Fibroblast of the aortic adventitia (primary cell): ENCODE data around the gene OR9Q1. TPM values are rescaled to one million over a fixed set of nuclear protein-coding genes. Genes with fewer than 3 reads are reported as not detected.

Experiments
- DNase-seq: peaks from one replicate; pipeline ENCODE4 v3.0.0-alpha.2; 2010; ENCODE audit warnings: low read depth
- H3K4me3 ChIP-seq: 2 replicates; pipeline ENCODE4 v1.5.1; 2011; ENCODE audit warnings: low read depth, mild to moderate bottlenecking, control low read depth, low read length, moderate library complexity
- total RNA-seq: library from RNA; depleted of rRNA; stranded (reverse); fragments of >200 nt; gene quantifications from 2 replicates; pipeline ENCODE4 v1.2.3, GENCODE V29; 2012; ENCODE audit warnings: low replicate concordance
- TF ChIP-seq, protein P1 (sequence below): IDR thresholded peaks from 2 replicates; pipeline ENCODE4 v1.5.1; 2011; ENCODE audit warnings: mild to moderate bottlenecking, low read length, control low read depth, inconsistent platforms; ENCODE audit not compliant: insufficient read depth

Gene OR9Q1, protein sequence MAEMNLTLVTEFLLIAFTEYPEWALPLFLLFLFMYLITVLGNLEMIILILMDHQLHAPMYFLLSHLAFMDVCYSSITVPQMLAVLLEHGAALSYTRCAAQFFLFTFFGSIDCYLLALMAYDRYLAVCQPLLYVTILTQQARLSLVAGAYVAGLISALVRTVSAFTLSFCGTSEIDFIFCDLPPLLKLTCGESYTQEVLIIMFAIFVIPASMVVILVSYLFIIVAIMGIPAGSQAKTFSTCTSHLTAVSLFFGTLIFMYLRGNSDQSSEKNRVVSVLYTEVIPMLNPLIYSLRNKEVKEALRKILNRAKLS
- total RNA-seq, result not detected in 2 replicates

DNA sequence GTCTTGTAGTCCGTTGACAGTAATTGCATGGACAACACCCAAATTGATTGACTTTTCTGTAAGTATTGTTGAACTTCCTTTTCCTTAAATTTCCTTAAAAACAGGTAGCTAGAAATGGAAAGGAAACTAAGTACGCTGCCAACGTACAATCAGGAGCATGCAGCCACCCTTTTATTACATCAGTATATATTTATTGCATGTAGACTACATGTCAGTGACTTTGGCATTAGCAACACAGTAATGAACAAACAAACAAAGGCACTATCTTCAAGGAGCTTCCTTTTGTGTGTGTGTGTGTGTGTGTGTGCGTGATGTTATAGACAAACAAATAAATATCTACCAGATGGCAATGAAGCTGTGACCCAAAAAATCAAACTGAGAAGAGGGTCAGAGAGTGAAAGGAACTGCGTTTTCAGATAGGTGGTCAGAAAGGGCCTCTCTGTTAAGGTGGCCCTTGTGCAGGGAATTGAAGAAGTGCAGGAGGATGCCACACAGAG lies at the start of gene OR9Q1:
Gene OR9Q1, plus strand, starts transcription at position 447 of the 497 bp plus-strand sequence. CDS start 155,564 bp downstream, outside the sequence.
- no peak for DNase-seq
- H3K4me3 ChIP-seq, result no peak within 1 kb of the TSS

DNA sequence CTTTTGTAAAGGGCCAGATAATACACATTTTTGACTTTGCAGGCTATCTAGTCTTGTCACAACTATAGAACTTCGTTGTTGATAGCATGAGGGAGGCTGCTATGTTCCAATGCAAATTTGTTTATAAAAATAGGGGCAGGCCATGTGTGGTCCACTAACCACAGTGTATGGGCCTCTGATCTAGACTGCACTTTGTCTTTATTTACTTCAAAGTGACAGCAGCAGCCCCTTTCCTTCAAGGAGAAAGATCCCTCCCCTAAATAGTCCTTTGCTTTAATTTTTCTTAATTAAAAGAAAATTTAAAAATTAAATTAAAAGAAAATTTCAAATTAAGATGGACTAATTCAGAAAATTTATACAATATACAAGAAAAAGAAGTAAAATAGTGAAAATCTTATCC lies 49.5 kb upstream of the OR9Q1 start:
- no peak overlapping the region for H3K4me3 ChIP-seq
- TF ChIP-seq, protein P1, sequence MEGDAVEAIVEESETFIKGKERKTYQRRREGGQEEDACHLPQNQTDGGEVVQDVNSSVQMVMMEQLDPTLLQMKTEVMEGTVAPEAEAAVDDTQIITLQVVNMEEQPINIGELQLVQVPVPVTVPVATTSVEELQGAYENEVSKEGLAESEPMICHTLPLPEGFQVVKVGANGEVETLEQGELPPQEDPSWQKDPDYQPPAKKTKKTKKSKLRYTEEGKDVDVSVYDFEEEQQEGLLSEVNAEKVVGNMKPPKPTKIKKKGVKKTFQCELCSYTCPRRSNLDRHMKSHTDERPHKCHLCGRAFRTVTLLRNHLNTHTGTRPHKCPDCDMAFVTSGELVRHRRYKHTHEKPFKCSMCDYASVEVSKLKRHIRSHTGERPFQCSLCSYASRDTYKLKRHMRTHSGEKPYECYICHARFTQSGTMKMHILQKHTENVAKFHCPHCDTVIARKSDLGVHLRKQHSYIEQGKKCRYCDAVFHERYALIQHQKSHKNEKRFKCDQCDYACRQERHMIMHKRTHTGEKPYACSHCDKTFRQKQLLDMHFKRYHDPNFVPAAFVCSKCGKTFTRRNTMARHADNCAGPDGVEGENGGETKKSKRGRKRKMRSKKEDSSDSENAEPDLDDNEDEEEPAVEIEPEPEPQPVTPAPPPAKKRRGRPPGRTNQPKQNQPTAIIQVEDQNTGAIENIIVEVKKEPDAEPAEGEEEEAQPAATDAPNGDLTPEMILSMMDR, result no peak
- no peak for DNase-seq

More for the DNA sequence above, at the start of gene OR9Q1:
- TF ChIP-seq, protein P1, result no peak

DNA sequence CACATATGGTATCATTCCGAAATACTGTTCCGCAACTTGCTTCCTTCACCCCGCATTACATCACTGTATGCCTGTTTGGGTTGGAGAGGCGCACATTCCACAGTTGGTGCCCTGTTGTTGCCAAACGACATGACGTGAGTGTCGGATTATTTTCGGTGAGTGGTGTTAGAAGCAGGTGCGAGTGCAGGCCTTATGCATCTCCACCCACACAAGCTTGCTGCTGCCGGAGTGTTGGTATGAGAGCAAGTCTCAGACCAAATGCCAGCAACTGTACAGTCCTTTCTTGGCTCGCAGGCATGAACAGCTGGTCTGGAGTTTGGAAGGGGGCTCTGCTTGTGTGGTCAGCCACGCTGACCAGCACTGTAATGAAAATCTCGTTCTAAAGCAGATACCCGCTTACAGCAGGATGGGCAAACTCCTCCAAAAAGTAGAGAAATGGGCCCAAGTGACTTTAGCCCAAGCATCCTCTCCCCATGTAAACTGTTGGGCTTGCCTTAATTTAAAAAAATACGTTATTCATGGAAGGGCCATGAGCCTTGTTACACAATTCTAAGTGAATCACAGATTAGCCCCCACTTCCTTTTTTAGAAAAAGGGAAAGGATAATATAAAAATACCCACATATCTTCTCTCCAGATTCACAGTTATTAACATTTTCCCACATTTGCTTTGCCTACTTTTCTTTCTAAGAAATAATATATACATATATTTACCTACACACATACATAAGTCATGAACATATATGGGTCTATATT lies 48.7 kb upstream of the OR9Q1 start:
- DNase-seq, result no peak
- TF ChIP-seq, protein P1, result no peak
- no peak overlapping the region for H3K4me3 ChIP-seq

DNA sequence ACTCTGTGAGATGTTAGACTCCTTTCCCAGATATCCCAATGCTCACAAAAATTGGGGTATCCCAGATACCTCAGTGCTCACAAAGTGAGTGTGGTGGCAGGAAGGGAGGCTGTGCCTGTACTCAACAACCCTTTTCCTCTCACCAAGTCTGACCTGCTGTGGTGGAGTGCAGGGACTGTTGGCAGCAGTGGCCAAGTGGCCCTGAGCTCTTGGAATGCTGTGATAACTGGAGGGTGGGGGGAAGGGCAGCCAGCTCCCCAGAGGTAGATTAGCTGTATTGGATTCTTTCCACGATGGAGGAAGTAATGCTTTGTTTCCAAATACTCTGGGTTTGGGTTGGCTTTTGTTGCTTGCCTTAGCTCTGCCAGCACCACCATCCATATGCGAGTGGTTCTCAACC lies 46.0 kb upstream of the OR9Q1 start:
- H3K4me3 ChIP-seq, result no peak overlapping the region
- no peak for DNase-seq
- TF ChIP-seq, protein P1, result no peak

DNA sequence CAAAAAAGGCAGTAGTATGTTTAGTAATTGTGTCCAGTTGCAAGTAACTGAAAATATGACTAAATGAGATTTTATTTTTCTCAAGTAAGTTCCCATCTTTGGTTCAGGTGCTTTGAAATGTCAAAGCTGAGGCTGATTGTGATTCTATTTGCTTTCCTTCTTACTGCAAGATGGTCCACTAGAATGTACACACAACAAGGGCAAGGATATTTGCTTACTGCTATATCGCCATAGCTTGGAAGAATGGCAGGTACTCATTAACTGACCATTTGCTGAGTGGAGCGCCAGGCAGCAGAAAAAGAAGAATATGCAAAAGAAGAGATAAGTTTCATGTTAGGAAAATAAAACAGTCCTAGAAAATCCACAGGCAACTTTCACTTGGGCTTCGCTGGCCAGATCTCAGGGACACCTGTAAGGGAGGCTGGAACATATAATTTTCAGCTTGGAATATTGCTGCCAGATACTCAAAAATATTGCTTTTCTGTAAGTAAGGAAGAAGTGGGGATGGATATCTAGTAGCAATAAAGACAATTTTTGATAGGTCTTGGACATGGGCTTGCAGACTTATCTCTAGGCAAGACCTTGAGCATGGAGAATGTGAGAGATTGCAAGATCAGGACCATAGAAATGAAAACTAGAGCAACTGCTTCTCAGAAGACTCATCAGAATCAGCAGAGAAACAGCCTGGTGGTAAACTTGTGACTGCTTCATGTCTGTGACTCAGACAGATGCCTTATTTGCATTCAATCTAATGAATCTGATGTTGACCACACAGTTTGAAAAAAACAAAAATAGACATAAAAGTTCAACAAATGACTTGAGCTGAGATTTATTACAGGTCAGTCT lies 44.8 kb upstream of the OR9Q1 start:
- H3K4me3 ChIP-seq, result no peak overlapping the region
- no peak for DNase-seq
- TF ChIP-seq, protein P1, result no peak

DNA sequence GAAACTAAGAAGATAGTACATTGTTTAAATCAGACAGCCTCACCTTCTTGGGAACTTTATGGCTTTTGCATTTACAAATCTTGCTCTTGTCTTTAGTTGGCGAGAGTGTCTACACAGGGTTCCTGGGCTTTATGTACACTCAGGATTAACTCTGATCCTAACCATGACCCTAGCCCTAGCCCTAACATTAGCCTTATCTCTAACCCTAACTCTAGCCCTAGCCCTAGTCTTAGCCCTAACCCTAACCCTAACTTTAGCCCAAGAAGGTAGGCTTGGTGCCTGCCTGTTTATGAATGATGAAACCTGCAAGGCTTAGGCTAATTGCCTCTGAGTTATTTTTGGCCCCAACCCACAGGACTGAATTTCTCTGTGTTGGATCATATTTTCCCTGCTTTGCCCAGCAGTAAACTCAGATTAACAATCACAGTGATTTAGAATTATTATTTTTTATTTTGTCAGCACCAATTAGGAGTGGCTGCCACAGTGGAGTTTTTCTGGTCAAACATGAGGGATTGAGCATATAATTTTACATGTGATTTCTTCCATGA lies 44.1 kb upstream of the OR9Q1 start:
- TF ChIP-seq, protein P1, result no peak
- DNase-seq, result no peak
- H3K4me3 ChIP-seq, result no peak overlapping the region
